ENCODE results near the gene ATF7.
"Not testable (repeated sequence)": the region's sequence is repeated elsewhere in the genome, so short reads cannot be mapped to it uniquely, and the experiment has no call there.

ATF7 gene

DNA sequence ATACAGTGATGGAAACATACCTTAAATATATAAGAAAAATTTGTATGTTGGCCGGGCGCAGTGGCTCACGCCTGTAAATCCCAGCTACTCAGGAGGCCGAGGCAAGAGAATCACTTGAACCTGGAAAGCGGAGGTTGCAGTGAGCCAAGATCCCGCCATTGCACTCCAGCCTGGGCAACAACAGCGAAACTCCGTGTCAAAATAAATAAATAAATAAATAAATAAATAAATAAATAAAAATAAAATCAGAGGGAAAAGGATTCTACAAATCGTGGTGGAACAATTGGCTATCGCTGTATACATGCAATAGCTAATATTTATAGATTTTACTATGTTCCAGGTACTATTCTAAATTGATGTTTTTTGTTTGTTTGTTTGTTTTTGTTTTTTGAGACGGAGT, 1.7 kb upstream of the ATF7 start:
- ATAC-seq (no peak), DNase-seq (no peak)

DNA sequence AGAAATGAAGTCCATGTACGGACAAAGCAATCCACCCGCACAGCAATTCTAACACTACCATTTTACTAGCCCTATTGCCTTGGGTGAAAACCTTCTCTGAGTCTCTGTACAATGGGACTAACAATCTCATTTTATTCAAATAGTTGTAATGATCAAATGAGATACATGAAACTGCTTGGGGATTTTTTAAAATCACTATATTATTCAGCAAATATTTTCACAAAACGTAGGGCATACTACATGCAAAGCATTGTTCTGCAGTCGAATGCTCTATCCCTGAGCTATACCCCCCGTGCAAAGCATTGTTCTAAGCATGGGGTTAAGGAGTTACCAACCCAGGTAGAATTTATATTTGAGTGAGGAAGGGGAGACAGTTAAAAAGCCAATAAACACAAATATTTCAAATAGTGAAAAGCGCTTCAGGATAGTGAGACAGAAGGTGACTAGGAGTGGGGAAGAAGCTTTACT, 554 bp upstream of the ATF7 start:
- ATAC-seq = no peak
- no peak for DNase-seq

DNA sequence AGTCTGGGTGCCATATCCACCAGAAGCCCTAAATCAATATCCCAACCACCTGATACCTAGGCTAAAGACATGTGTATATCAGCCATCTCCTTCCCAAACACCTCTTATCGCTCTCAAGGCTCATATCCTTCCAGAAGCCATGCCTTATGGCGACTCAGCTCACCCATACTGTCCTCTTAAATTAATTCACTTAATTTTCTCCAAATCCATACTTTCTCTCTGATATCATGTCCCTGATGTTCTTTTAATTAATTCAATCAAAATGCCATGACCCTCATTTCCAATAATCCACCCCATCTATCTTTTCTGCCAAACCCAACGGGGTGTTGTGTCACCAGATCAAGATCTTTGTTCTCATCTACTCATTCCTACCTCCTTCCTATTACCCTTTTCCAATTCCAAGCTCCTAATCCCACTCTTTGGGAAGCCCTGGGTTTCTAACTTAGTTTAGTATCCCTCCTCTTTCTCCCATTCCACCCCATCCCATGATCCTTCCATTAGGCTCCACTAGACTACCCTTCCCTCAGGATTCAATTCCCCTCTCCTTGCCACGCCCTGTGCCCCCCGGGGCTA, 723 bp downstream of the ATF7 start:
- ATAC-seq (no peak), DNase-seq (no peak)

DNA sequence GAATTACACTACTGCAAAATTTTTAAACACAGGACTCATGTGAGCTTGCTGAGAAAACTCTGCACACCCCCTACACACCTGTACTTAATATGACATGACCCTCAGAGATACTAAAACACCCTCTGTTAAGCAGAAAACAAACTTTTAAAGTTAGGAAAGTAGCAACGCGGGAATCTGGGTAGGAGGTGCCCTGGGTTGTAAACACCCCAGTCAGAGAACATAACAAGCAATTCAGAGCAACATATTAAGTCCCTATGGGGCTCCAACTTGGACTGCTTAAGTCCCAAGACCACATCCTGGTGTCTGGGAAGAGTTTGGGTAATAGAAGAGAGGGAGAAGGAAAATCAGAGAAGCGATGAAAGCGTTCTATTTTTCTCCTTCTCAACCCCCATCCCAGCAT, 1.2 kb downstream of the ATF7 start:
- DNase-seq (no peak), ATAC-seq (no peak)

DNA sequence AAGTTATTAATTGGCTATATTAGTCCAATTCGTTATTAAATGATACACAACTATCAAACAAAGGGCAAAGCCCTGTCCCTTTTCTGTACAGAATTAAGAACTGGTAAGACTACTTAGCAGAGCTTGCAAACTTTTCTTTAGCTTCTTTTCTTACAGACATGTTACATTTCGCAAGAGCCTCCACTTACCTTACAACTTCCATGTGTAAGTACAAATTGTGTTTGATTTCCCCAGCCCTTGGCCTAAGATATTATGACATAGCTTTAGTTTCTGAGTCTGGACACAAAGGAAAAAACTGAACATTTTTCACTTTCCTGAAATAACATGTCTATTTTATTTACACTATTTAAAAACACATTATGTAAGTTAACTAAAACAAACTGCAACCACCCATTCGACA, 1.7 kb downstream of the ATF7 start:
- no peak for DNase-seq
- no peak for ATAC-seq

DNA sequence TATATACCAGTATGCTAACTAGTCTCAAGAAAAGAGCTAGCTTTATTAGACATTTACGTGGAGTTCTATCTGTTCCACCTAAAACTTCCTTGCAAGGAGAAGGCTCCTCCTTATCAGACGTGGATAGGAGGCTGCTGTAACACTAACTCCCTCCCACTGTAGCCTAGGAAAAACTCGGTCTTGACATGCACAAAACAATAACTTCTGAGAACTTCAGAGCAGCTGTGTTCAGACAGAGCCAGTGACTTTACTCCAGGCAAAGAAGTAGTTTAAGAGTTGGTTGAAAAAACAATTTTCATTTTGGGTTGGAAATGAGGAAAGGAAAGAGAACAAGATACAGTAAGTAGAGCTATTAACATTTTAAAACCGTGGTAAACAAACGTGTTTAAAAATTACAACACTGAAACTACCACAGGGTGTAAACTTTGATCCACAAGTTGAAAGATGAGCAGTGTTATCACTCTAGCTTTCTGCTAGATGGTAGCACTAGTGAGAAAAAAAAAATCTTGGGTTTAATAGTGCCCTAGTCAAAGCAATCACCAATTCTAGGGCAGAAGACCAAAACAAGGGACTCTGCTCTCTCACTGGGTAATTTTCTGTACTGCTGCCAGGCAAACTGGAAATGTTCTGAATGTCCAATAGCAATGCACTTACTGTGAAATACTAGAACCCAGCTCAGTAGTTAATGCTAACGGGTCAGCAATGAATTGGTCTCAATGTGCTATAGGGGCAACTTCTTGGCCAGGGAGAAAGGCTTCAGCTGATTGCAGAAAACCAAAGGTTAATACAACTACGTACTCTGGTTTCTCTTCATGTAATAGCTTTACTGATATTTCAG, 2.4 kb downstream of the ATF7 start:
- ATAC-seq (no peak), DNase-seq (no peak)

DNA sequence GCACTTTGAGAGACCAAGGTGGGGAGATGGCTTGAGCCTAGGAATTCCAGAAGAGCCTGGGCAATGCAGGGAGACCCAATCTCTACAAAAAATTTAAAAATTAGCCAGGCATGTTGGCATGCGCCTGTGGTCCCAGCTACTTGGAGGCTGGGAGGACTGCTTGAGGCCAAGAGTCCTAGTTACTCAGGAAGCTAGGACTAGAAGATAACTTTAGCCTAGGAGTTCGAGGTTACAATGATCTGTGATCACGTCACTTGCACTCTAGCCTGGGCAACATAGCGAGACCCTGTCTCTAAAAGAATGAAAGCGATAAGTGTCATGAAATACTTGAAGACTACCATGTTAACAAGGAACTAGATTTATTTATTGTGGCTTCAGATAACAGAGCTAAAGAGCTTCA, 3.5 kb downstream of the ATF7 start:
- ATAC-seq = no peak
- DNase-seq = no peak

DNA sequence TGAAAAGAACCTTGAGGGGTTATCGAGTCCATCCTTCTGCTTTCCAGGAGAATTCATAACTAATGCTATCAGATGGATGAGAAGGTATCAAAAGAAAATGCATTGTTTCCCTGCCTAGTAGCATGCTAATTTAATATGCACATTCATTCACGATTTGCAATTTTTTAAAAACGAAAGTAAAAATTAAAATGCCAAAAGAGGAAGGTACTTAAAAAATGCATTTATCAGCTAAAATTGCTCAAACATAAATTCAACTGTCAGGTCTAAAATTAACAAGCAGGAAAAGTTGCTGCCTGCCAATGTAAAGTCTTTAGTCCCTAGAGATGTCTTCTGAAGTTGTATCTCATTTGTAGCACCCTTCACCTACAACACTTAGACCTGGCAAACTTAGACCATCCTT, 7.9 kb downstream of the ATF7 start:
- no peak for ATAC-seq
- DNase-seq = no peak

DNA sequence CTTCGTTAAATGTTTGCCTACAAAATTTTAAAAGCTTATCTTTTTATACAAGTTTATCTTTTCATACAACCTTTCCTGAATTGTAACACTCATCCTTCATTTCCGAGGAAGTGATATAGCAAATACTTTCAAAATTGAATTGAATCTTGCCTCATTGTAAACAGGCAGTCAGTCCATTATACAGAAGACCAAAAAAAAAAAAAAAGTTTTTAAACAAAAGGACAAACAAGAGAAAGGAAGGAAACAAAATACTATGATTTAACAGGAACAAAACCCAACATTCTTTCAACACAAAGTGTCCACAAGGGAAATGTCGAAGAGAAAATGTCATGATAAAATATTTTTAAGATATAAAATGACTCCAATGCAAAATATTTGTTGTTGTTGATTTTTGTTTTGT, 8.5 kb downstream of the ATF7 start:
- no peak for DNase-seq
- ATAC-seq = no peak

DNA sequence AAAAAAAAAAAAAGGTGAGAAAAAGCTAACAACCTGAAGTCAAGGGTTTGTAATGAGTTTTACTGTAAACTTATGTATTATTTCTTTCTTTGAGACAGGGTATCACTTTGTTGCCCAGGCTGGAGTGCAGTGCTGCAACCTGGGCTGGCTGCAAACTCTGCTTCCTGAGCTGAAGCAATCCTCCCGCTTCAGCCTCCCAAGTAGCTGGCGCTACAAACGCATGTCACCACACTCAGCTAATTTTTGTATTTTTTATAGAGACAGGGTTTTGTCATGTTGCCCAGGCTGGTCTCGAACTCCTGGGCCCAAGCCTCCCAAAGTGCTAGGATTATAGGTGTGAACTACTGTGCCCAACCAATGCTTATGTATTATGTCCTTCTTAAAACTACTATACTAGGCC, 9.2 kb downstream of the ATF7 start:
- ATAC-seq (no peak), DNase-seq (no peak)

DNA sequence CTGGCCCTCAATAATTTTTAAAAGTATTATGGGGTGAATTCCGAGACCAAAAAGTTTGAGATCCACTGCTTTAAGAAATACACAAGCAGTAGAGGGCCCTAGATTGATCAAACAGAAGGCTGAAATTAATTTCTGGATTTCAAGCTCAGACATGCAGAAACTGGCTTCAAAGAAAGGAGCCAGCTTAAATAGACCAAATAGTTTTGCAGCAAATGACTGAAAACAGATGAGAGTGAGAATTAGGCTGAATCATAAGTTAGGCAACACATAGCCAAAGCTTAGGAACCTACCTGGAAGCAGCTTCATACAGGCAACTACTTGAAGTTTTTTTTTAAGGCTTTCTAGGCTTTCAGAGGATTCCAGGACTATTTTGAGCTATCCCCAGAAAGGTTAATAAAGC, 12.4 kb downstream of the ATF7 start:
- ATAC-seq (no peak), DNase-seq (no peak)

DNA sequence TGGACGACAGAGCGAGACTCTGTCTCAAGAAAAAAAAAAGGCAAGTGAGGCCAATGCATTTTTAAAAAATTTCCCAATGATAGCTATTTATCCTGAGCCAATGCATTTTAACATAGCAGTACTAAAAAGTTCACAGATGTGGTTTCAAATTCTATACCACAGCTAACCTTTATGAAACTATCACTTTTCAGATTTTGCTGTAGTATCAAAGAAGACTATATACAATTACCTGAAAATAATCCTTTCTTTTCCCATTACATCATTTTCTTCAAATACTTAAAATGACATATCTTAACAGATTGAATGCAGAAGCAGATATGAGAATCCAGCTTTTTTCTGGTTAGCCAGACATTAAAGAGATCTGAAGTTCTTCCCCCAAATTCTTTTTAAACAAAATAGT, 13.2 kb downstream of the ATF7 start:
- ATAC-seq = peak; percentile 59
- no peak for DNase-seq

DNA sequence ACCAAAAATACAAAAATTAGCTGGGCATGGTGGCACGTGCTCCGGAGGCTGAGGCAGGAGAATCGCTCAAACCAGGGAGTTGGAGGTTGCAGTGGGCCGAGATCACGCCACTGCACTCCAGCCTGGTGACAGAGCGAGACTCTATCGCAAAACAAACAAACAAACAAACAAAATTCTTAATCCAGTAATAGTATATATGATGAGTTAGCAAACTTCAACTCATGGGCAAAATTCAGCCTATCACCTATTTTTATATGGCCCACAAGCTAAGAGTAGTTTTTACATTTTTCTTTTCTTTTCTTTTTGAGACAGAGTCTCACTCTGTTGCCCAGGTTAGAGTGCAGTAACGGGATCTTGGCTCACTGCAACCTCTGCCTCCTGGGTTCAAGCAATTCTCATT, 14.9 kb downstream of the ATF7 start:
- ATAC-seq = no peak

DNA sequence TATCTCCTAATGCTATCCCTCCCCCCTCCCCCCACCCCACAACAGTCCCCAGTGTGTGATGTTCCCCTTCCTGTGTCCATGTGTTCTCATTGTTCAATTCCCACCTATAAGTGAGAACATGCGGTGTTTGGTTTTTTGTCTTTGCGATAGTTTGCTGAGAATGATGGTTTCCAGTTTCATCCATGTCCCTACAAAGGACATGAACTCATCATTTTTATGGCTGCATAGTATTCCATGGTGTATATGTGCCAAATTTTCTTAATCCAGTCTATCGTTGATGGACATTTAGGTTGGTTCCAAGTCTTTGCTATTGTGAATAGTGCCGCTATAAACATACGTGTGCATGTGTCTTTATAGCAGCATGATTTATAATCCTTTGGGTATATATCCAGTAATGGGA, 19.5 kb downstream of the ATF7 start:
- not testable (repeated sequence) for ATAC-seq, DNase-seq

More for the DNA sequence above, 14.9 kb downstream of the ATF7 start:
- no peak for DNase-seq

DNA sequence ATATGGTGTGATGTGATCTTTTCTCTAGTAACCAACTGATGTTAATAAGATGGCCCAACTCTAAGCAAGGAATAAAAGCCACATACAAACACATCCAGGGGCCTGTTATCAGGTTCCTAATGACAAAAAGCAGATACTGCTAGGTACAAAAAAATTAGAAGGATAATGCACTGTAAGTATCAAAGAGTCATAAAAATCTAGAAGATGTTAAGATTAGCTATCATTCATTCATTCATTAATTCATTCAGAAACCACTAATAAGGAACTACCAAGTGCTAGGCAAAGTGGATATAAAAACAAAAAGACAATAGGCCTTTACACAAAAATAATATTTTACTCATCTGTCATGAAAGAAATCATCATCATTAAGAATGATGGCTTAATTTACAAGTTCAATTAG, 21.6 kb downstream of the ATF7 start:
- ATAC-seq (no peak), DNase-seq (no peak)

DNA sequence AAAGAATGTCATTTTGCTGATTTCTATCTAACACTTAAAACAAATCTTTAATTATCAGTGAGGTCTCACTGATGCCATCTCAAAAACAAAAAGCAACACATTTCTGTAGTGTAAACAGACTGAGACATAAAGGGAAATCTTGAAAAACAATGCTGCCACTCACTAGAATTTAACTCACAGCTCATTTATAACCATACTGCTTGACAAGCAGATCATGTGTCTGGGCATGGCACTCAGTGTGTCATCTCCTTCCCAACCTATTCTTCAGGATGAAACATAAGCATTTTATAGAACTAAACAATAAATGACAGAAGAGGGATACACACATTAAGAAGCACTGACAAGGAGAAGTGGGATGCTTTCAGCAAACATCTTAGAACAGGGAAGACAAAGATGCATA, 22.4 kb downstream of the ATF7 start:
- ATAC-seq = no peak
- no peak for DNase-seq

DNA sequence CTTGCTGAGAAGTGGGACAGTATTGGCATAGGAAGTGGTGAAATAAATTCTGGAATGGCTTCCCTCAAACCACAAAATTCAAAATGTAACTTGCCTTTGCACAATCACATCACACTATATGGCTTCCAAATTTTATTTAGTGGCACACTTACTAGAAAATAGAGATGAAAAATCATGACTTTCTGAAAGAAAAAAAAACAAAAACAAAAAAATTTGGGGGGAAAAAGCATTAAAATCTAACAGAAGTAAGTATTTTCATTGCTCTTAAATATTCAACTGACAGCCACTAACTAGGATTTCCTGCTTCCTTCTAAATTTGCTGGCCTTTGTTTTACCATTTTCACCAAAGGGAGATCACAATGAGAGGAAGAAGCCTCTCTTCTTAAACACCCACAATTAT, 23.0 kb downstream of the ATF7 start:
- DNase-seq (no peak), ATAC-seq (no peak)

DNA sequence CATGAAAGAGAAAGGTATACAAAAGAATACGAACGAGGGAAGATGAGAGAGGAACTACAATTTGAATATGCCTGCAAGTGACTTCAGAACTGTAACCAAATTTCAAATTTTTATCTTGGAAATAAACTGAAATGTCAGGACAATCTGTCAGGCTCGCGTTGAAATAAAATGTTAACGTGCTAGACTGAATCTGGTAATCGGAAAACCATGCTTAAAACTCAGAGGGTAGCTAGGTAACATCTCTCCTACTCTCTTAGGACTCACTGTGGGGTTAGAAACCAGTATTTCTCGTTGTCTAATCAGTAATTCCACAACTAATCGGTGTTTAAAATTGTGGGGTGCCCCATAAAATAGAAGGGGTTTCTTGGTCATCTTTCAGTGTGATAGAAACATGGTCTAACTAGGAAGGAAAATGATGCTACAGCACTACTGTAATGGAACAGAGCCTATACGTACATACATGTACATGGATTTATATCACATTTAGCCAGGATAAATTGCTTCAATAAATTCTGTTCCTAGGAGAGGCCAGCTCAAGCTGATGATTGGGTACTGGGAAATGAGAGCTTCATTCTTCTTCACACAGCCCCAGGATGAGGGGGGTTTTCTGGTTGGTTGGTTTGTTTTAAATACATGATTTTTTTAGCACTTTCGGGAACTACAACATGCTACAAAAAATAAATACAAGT, 23.9 kb downstream of the ATF7 start:
- no peak for ATAC-seq
- DNase-seq = no peak

DNA sequence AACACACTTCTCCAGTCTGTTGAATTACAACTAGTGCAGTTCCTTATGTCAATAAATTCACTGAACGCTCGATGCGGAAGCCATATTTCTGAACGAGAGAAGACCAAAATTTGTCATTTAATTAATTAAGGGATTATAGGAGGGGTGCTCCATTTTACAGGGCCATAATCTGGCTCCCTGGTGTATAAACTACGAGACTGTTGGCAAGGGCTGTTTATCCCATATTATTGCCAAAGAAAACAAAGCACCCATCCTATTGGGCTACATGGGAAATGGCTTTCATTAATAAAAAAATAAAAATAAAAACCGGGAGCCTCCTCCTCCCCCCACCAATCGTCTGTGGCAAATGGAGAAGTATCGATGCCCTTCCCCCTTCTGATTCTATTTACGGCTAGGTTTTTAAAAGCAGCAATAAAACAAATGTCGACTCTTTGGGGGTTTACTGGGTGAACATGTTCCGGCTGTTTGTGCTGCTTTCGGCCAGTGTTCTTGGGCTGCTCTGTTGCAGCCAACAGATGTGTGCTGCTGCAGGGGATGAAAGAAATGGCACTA, 24.8 kb downstream of the ATF7 start:
- DNase-seq = no peak
- no peak for ATAC-seq

DNA sequence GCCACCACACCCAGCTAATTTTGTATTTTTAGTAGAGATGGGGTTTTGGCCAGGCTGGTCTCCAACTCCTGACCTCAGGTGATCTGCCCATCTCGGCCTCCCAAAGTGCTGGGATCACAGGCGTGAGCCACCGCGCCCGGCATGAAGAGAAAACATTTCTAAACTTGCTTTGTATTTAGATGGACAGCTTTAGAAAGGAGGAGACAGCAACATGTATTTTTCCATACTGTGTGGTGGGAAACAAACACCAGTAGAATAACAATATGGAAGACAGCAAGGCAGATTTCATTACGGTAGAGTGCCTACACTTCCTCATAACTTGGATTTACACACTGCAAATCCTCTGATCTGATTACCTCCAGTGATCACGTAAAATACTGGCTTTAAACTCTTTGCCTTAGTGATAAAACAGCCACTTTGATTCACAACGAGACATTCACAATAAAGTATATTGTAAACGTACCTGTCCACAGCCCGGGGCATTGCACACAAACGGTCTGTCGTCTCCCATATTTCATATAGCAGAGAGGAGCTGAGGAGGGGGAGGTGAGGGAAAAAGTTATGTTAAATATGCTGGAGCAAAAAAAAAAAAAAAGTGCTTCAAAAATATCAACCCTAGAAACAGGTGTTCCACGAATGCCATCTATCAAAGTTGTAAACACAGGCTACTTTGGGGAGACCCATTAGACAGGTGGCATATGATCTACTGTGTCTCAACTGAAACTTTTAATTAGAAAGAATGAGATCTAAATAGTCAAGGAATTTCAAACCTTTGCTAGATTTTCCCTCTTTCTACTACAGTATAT, 25.5 kb downstream of the ATF7 start:
- DNase-seq (no peak), ATAC-seq (no peak)

DNA sequence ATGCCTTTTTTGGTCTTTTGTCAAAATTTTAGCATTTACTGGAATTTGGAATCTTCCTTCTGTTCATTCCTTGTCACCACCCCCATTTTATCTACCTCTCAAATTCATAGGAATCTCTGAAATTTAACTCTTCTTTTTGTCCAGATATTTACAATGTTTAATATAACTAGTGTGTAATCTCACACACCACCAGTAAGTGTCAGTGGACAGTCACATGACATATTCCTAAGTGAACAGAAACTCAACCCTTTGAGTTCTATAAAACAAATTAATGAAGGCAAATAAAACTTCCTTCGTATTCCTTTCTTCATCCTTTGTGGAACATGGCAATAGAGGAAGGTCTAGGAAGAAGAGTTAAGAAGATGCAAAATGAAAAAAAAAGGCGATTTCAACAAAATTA, 26.6 kb downstream of the ATF7 start:
- DNase-seq (no peak), ATAC-seq (no peak)

DNA sequence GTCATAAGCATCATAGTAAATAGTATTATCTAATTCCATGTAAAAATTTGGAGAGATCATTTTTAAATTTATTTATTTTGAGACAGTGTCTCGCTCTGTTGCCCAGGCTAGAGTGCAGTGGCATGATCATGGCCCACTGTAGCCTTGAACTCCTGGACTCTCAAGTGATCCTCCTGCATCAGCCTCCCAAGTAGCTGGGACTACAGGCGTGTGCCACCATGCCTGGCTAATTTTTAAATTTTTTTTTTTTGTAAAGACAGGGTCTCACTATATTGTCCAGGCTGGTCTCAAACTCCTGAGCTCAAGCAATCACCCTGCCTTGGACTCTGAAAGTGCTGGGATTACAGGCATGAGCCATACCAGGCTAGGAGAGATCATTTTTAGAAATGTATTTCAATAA, 27.2 kb downstream of the ATF7 start:
- ATAC-seq = not testable (repeated sequence)

More for the DNA sequence above, 27.2 kb downstream of the ATF7 start:
- not testable (repeated sequence) for DNase-seq

All from stimulated activated naive CD8-positive, alpha-beta T cell treated with anti-CD3 and anti-CD28 coated beads, Interleukin-15, Interleukin-2, amounts not matched to agents 100 U/mL and 50 U/mL, for 24 hours (primary cell).